GM21423 (cell line): Measurements from ENCODE around the gene PRB2.
"Not testable (repeated sequence)": the region's sequence is repeated elsewhere in the genome, so short reads cannot be mapped to it uniquely, and the experiment has no call there.

ENCODE experiments used
- ATAC-seq: cut with Tn5 transposase; IDR thresholded peaks from one replicate; pipeline ENCODE4 v1.9.1; 2021; ENCODE audit warnings: mild to moderate bottlenecking, moderate library complexity; ENCODE audit not compliant: unreplicated experiment

PRB2 gene

DNA sequence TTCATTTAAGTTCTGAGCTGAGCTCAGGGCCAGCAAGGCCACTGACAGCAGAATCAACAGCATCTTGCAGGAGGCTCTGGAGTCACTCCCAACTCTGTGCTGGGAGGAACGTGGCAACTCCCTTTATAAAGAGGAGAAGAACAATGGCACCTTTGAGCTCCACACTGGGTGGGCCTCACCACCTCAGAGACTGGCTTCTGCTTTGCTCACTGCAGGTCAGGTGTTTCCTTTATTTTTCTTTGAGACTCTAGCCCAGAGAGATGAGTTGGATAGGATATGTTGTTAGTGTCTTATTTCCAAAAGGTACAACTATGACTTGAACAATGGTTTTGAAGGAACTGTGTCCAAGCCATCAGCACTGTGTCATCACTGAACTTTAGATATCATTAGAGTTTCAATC lies at the start of gene PRB2:
Gene PRB2, minus strand, starts transcription at position 101 of the 400 bp plus-strand sequence. Its CDS starts 38 bp downstream, at position 63.
- not testable (repeated sequence) for ATAC-seq

DNA sequence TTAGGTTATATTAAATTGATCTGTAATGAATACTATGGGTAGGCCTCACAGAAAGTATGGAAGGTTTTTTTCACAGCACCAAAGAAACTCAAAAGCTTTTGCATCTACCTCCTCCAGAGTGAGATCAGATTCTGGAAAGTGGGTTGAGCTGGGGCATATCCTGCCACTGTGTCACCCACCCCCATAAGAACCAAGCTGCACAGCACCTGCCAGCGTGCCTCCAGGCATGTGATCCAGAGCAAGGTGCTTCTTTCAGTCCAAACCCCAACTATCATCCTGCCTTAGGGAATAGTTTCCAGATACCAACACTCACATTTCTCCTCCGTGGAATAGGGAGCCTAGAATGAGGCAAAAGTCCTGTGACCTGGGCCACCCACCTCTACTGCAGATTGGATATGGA lies 42.6 kb upstream of the PRB2 start:
- no peak for ATAC-seq

DNA sequence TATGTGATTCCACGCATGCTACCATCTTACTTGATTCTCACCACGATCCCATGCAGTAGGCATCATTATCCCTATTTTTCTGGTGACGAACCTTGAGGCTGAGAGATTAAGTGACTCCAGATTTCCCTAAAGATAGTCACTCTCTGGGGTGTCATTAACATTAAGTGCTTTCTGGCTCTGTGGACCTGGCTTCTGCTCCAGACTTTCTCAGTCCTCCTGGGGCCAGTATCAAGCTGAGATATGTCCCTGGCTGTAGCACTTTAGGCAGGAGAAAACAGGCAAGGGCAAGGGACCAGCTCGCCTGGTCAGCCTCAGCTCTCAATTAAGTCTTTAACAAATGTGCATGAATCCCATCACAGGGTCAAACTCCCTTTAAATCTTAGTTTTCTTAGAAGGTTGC lies 38.3 kb upstream of the PRB2 start:
- no peak for ATAC-seq

DNA sequence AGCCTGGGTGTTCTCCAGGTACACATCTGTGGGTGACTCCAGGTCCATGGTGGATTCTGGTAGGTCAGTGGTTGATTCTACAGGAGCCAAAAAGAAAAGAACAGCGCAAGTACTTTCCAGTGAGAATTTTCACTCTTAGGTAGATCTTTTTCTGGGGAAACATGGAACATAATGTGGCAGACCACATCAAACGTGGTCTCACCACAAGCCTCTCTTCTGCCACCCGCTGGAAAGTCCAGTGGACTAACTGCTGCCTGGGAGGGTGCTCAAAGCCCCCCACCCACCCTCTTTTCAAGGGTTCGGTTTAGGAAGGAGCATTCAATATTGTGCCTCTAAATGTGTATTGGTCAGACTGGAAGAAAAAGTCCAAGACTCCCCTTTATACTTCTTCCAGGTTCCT lies 36.1 kb upstream of the PRB2 start:
- ATAC-seq = no peak

DNA sequence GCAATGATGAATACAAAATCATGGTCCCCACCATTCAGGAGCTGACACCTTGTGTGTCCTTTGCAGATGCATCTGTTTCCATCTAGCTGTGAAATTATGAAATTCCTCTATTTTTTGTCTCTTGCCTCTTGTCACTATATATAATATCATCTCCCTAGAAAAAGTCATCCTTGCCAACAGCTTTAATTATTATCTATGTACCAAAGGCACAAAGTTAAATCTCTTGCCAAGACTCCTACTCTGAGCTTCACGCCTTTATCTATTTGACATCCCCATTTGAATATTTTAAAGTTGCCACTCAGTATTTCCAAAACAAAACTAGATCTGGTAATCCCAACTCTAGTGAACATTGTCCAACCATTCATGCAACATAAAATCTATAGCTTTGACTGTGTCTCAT lies 32.0 kb upstream of the PRB2 start:
- no peak for ATAC-seq

DNA sequence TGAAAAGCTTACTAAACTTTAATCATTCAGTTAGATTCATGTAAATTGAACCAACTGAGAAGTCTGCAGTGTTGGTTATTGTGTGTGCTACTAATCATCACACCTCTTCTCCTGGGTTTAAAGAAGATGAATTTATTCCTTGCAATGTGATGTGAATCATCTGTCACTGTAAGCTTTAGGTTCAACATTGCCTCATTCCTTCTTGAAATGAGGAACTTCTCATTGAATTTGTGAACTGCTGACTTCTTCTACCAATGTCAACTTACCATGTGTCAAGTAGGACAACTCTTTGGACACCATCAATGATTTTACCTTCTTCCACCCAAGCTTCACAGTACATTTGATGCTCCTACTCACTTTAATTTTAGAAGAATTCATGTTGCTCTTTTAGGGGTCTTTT lies 17.4 kb upstream of the PRB2 start:
- ATAC-seq = no peak

DNA sequence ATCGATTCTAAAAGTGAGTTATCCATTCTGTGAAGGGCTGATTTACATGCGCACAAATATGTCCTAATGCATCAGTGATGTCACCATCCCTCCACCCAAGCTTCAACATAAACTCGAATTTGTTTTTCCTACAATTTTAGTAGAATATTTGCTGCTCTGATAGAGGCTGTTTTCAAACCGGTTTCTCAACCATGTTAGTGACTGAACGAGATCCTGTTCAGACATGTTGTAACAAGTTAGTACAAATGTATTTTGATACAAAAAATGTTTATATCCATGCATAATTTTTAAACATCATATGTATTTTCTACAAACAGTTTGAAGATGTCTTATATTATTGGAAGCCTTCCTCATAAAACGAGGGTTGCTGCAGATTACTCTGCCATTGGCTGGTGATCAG lies 12.7 kb upstream of the PRB2 start:
- no peak for ATAC-seq

DNA sequence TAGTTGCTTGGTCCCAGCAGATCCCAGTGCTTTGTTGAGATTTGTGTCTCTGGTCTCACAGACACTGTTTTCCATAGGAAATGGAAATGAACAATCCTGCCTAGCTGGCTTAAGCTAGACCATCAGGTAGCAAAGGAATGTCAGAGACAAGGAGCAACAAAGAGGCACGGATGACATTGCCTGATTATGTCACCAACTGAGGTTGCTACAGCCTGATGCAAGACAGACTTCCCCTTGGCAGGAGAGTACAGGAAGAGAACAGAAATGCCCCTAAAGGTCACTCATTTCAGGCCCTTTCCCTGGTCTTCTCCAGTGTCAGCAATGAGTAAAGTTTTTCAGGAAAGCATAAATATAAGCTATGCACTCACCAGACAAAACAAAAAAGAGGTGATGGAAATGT lies 2.0 kb upstream of the PRB2 start:
- no peak for ATAC-seq

DNA sequence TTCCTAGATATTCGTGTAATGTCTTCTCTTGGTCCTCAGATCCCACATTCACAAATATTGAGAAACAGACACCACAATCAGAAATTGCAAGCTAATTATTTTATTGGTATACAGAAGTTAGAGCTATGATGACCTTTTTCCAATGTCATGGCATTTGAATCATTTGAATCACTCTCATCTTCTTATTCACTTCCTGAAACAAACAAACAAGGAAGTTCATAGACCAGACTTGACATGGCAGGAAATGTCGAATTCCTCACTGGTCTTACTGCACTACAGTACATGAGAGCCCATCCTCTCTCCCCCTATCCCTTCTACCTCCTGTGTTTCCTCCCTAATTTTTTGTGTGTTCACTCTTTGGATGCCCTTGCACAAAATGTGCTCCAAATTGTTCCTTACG lies 3.9 kb downstream of the PRB2 start:
- ATAC-seq = not testable (repeated sequence)

DNA sequence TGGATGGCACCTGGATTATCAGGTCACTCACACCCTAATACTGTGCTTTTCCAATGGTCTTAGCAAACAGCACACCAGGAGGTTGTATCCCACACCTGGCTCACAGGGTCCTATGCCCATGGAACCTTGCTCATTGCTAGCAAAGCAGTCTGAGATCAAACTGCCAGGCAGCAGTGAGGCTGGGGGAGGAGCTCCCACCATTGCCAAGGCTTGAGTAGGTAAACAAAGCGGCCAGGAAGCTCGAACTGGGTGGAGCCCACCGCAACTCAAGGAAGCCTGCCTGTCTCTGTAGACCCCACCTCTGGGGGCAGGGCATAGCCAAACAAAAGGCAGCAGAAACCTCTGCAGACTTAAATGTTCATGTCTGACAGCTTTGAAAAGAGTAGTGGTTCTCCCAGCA lies 17.9 kb downstream of the PRB2 start:
- ATAC-seq = not testable (repeated sequence)

DNA sequence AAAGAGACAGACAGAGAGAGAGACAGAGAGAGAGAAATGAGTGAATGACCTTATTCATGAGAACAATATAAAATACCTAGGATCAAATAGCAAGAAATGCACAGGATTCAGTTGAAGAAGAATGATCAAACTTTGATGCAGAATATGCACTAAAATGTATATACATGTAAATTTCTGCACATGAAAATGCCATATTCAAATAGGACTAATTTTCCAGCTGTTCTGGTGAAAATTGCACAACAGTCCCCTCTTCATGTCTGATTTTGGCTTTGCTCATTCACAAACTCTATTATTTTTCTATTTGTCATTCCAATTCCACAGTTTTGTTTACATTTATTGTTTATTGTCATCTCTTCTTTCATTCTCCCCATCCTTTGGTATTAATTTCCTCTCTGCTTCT lies 34.2 kb downstream of the PRB2 start:
- no peak for ATAC-seq

DNA sequence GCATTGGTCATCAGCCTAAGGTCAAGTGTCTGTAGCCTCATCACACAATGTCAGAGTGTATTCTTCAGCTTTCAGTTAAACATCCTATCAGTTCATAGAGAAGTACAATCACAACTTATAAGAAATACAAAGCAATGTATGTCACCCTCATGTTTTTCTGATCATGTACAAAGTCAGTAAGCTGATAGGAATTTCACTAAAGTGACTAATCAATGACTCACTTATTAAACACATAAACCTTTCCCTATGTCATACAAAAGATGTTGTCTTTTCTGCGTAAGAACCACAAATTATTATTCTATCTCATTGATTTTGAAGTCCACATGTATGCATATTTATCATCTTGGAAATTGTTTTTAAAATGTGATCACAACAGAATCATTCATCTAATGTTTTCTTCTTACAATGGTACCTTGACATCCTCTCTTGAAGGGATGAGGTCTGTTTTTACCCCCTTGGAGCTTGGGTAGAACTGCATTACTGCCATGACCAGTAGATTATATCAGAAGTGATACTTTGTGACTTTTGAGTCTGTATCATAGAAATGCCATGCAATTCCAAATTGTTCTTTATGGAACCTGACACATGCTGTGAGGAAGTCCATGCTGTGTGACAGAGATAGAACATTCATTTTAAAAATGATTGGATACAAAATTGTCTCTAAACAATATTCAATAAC lies 35.0 kb downstream of the PRB2 start:
- not testable (repeated sequence) for ATAC-seq

DNA sequence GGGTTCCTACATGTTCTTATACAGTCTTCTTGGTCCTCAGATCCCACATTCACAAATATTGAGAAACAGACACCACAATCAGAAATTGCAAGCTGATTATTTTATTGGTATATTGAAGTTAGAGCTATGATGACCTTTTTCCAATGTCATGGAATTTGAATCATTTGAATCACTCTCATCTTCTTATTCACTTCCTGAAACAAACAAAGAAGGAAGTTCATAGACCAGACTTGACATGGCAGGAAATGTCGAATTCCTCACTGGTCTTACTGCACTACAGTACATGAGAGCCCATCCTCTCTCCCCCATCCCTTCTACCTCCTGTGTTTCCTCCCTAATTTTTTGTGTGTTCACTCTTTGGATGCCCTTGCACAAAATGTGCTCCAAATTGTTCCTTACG lies 43.6 kb downstream of the PRB2 start:
- ATAC-seq = not testable (repeated sequence)

DNA sequence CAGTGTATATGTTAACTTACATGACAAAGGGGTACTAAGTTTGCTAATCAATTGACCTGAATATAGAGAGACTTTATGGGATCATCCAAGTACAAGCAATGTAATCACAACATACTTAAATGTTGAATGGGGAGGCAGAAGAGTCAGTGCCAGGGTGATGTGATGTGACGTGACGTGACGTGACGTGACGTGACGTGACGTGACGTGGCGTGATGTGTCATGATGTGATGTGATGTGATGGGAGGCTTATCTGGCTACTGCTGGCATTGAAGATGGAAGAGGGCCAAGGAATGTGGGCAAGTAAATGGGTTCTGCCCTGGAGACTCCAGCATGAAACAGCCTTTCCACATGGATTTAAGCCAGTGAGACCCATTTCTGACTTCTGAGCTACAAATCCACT lies 46.9 kb downstream of the PRB2 start:
- ATAC-seq = no peak

DNA sequence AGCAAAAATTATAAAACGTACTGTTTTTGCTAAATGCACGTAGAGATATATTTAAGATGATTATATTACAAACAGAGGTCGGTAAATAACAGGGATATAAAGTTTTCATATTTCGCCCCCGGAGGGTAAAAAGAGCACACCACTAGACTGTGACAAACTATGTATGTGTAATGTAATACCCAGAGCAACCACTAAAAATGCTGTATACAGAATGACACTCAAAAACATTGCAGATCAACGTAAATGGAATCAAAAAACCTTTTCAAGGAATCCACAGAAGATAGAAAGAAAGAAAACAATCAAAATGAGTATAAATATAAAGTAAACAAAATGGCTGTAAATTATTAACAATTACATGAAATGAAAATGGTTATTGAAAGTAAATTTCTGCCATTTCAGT lies 47.6 kb downstream of the PRB2 start:
- ATAC-seq = no peak

DNA sequence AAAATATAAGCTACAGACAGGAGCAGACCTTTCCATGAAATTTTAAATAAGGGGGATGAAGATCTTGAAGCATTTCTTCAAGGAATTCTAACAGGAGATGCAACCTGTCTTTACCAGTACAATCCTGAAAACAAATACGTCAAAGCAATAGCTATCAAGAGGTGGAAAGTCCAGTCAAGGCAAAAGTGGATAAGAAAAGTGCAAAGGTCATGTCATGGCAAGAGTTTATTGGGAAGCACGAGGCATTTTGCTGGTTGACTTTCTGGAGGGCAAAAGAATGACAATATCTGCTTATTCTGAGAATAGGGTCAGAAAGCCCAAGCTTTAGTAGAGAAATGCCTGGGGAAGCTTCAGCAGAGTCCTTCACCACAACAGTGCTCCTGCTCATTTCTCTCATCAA lies 50.9 kb downstream of the PRB2 start:
- ATAC-seq = no peak
